GM12875 (cell line): ENCODE measurements around the gene GRM3.

Experiments
- H3K4me3 ChIP-seq: one replicate; pipeline ENCODE4 v1.5.1; 2011; ENCODE audit warnings: low read depth, low read length, control low read depth
- CTCF ChIP-seq: IDR thresholded peaks from 2 replicates; pipeline ENCODE4 v1.5.1; 2011; ENCODE audit warnings: low read depth, mild to moderate bottlenecking, control low read depth, inconsistent platforms, low read length, moderate library complexity, borderline replicate concordance; ENCODE audit not compliant: insufficient read depth

GRM3 gene

GRCh38 chr7:86692755-86693154 is 49.0 kb downstream of the GRM3 start:
- no peak for TF ChIP-seq CTCF
- H3K4me3 ChIP-seq = no peak overlapping the region

- no peak overlapping the region for H3K4me3 ChIP-seq
- TF ChIP-seq CTCF = no peak
Observed at GRCh38 chr7:86706406-86706805, 62.7 kb downstream of the GRM3 start.

GRCh38 chr7:86708031-86708680 is 64.4 kb downstream of the GRM3 start:
- no peak overlapping the region for H3K4me3 ChIP-seq
- TF ChIP-seq CTCF = no peak

GRCh38 chr7:86720306-86720705 is 76.6 kb downstream of the GRM3 start:
- TF ChIP-seq CTCF = no peak
- no peak overlapping the region for H3K4me3 ChIP-seq

- no peak for TF ChIP-seq CTCF
- H3K4me3 ChIP-seq = no peak overlapping the region
Observed at GRCh38 chr7:86733783-86734182, 90.1 kb downstream of the GRM3 start.

- TF ChIP-seq CTCF = no peak
- no peak overlapping the region for H3K4me3 ChIP-seq
Observed at GRCh38 chr7:86745013-86745745, 101.5 kb downstream of the GRM3 start.

- TF ChIP-seq CTCF = no peak
- no peak overlapping the region for H3K4me3 ChIP-seq
Observed at GRCh38 chr7:86747698-86748097, 104.0 kb downstream of the GRM3 start.
